Ecto neural progenitor cell (in vitro differentiated cells): Measurements from ENCODE around the gene SPATS2L.

Experiments used
- DNase-seq: peaks from one replicate; pipeline ENCODE4 v3.0.0-alpha.2; 2018; ENCODE audit warnings: low spot score

Gene SPATS2L

DNA sequence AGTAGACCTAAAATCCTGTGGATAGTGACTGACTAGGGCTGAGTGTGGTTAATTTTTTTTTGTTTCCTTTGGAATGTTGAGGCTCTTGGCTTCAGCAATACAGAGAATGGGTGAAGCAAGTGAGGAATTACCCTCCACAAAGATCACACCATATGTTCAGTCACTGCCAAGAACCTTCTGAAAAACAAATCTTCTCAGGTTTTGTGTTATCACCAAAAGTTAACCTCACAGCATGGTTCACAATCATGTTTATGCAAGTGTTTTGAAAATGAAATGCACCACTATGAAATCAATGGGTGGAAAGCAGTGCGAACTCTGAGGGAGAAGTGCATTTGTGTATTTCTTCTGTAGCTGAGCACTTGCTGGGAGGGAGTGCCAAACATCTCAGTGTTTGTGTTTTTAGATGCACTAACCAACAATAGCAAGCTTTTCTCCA is 44.4 kb downstream of the SPATS2L start:
- DNase-seq = no peak

DNA sequence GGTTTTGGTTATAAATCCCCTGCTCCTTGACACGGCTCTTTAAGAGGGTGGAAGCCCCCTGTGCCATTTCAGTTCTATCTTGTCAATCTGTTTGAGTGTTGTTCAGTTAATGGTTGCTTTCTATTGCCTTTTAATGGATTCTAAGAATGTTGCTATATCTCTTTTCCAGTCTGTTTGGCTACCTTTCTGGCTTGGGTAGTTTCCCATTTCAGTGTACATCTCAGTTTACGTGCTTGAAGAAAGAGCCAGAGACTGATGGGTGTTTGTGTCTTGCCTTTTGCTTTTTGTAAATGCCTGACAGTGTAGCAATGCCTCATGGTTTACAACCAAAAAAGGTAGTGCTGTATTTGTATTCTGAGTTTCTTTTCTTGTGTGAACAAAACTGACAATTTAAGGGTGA is 45.3 kb downstream of the SPATS2L start:
- DNase-seq = no peak

DNA sequence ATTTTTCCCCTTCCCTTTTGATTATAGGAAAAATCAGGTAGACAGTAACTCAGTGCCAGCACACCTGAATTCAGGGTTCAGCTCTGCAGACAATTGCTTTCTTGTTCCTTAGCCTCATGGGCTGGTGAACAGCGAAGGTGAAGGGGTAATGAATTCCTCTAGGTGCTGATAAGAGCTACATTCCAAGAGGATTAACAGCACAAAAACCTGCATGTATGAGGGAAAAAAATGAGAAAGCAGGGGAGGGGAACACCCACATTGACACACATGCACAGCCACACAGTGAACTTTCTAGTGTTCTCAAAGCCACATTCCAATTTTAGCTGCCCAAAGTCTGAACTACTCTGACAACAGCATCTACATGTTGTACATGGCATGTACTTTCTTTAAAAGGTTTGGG is 46.1 kb downstream of the SPATS2L start:
- no peak for DNase-seq

DNA sequence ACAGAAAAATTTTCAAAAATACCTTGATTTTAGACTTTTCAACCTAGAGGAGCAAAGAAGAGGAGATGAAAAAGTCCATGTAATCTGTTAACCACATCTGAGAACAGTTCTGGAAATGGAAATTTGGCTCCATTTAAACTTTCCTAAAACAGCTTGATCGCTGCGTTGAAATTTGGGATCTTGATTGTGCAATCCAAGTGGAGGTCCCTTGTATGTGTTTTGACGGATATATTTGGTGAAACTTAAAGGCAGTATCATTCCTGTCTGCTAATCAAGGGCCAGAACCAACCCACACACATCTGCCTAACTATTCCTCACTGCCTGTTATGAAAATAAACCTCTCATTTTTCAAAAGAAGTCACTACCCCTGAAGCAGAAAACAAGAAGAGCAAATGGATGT is 46.6 kb downstream of the SPATS2L start:
- no peak for DNase-seq

DNA sequence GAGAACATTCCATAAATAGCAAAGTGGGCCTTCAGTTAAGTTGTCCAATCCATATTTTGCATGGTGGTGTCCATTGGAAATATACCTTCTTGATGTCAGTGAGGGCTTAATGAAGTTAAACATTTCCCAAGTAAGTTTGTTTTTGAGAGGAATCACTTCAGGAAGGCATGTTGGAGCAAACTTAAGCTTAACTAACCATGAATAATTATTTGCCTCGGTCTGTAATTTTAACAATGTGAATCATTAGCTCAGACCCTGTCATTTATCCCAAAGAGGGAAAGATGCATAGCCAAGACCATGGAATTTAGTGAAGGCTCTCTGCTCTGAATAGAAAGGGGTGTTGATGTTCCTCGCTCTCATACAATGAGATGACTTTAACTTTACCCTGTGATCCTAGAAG is 47.4 kb downstream of the SPATS2L start:
- no peak for DNase-seq

DNA sequence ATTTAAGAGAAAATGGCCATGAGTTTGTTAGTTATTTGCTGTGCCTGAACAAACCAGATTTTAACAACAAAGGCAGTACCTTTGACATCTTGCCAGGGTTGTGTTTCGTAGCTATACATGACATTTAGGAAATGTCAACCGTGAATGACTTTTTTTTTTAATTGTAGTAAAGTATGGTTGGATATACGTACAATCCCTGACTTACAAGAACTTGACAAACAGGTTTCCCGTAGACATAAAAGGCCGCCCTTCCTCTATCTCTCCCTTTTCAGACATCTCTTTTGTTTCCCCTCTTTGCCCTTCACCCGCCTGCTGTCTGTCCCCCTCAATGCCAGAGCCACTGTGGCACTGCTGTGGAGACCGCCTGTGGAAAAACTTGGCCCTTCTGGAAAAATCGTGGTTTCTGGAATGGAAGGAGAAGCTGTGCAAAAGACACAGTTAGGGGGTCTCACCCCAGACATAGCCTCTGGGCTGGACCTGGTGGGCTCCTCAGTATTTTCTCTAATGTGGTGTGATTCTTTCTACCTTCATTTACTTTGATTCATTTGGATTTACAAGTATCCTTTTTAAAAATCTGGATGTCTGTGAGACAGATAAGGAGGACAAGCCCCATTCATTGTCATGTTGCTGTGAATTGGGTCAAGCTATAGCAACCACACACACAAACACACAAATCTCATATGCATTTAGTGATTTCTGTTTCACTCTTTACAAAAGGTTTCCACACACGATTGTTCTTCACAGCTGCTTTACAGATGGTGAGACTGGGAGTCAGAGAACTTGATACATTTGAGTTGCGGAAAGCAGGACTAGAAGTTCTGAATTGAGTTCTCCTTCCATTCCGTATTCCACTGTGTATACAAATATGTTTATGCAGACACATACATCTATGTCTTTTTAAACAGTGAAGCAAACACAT is 48.6 kb downstream of the SPATS2L start:
- no peak for DNase-seq

DNA sequence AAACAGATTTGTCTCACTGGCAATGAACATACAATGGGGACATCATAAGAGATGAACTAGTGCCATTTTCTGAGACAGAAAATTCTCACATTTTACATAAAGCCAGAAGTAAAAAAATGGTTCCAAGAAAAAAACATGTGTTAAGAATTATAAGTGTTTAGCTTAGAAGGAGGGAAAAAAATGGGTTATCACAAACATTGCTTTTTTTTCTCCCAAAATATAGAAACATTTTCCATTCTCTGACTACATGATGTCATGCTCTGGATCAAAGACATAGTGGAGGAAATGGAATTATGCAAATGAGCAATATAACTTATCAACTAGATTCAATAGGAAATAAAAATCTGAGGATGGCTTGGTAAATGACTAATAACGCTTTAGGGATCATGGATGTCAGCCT is 49.8 kb downstream of the SPATS2L start:
- DNase-seq = no peak

DNA sequence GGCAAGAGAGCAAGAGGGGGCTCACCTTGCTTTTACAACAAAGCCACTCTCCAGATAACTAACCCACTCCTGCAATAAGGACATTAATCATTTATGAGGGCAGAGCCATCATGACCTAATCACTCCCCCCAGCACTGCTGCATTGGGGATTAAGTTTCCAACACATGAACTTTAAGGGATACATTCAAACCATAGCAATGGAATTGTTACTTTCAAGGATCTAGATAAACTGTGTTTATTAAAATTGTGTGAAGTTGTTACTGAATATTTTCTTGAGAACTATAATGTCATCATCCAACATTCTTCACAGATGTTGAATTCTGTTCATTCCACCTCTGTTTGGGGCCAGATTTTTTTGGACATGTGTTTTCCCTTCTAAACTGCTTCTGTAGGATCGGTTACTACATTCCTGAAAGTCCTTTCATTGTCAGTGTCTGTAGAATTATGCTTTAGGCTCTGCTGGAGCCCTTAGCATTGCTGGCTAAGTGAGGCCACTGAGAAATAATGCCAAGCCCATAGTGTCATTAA is 50.4 kb downstream of the SPATS2L start:
- no peak for DNase-seq

DNA sequence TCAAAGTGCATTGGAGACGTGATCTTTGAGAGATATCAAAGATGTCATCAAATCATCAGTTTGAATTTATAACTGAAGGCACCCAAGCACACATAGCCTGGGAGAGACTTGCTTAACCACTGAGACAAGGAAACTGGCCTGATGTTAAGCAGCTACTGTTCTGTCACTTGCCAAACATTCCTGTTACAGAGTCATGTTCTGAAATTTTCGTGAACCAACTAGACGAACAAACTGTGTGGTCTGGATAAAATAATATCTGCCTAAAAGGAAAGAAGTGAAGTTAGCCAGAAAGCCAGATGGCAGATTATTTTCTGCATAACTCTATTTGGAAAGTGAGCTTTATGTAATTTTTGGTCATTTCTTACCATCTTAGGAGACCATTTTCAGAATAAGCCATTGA is 51.4 kb downstream of the SPATS2L start:
- no peak for DNase-seq

DNA sequence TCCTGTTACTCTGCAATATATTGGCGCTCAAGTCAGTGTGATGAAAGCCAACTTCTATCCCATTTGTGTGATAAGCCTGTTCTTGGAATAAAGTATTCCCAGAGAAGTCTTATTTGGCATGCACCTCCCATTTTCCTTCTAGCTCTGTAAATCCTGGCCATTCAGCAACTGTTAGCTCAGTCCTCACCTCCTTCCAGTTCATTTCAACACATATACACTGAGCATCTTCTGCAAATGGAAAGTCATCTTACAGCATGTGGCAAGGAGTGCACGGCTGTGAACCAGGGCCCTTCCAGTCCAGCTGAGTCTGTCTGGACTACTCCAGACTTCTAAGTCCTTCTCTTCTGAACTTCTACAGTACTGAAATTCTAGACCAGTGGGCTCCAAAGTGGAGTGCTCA is 53.1 kb downstream of the SPATS2L start:
- DNase-seq = no peak

DNA sequence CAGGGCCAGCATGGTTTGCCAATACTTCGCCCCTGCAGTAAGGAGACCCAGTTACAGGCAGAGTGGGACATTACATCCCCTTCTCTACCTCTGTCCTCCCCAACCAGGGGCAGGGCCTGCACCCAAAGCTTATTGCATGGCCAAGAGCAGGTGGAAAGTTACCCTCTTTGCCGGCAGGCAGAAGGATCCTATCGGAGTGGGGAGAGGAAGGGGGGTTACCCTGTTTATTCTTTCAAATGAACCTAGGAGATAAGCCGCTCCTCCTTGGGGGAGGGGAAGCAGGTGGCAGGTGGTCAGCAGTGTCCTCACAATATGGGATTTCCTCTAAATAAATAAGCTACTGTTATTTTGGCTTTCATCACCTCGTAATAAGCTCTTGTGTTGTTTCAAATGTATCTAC is 53.9 kb downstream of the SPATS2L start:
- DNase-seq = no peak

DNA sequence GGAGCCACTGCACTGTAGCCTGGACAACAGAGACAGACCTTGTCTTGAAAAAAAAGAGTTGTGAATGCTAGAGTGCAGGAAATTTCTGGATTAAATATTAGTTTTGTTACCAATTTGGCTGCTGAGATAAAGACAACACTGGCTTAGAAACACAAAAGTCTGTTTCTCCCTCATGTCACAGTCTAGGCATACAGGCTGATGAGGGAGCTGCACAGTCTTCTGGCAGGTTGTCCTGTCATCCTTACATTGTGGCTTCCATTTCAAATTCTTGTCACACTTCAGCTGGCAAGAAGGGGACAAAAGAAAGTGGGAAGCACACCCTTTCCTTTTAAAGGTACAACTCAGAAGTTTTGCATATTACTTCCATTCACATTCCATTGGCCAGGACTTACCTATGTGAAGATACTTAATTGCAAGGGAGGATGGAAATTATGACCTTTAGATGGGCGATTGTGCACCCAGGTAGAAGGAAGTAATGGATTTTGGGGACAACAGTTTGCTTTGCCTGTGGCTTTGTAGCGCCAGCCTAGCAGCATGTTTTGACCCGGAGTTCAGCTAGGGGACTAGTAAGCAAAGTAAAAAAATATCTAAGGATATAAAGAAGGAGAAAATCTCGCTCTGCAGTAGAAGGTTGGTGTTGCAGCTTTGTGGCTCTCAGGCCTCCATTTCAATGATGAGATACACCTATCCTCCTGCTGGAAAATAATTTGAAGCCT is 55.9 kb downstream of the SPATS2L start:
- DNase-seq = no peak

DNA sequence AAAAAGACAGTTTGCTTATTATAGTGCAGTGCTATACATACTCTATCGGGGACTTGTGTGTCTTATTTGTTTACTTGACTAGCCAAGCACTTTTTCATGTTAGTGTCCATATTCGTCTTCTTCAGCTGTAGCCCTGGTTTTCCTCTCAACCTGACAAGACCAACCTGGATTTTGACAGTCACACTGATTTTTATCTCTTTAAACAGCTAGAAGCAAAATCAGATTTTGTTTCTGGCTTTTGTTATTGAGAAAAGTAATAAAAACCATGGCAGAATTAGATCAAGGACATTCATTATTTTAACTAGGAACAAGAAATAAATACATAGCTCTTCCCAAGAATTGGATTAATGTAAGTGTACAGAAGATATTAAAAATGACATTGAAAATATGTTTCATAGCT is 56.8 kb downstream of the SPATS2L start:
- no peak for DNase-seq

DNA sequence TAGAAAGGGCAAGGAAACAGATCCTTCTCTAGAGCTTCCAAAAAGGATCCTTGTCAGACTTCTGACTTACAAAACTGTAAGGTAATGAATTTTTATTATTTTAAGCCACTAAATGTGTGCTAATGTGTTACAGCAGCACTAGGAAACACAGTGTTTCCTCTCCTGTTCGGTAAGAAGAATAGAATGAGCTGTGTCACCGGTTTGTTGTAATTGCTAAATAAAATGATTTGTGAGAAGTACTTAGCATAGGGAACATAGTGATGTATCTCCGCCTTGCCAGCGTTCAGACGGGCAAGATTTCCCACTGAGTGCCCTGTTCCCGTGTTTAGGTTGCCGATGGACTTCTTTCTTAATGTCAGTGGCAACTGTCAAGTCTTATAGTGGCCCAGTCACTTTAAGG is 57.6 kb downstream of the SPATS2L start:
- DNase-seq = no peak

DNA sequence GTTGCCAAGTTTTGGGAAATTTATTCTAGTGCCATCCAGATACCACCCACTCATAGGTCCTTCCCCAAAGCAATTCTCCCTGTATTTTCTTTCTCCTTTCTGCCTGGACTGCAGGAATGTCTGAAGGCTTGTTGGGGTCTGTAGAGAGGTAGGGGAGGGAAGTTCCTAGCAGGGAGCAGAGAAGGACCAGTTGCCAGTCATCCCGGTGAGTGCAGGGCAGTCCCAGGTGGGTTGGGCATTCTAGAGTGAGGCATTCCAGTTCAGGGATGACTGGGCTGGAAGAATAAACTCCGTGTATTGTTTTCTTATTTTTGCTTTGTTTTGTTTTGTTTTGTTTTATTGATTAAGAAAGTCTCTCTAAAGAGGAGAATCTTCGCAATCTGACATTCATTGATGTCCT is 58.1 kb downstream of the SPATS2L start:
- DNase-seq = no peak

DNA sequence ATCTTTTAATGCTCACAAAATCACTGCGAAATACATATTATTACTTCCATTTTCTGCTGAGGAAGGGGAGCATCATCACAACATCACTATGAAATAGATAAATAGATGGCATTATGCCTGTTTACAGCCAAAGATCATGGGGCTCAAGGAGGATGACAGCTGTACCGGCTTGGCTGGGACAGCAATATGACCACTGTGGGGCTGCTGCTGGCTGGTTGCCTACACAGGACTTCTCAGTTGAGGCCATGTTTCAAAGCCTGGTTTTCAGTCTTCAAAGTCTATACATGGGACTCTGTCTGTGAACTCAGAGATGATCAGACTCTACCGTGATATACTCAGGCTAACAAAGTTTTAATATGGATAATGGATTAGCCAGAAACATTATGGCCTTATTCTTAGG is 58.7 kb downstream of the SPATS2L start:
- DNase-seq = no peak

DNA sequence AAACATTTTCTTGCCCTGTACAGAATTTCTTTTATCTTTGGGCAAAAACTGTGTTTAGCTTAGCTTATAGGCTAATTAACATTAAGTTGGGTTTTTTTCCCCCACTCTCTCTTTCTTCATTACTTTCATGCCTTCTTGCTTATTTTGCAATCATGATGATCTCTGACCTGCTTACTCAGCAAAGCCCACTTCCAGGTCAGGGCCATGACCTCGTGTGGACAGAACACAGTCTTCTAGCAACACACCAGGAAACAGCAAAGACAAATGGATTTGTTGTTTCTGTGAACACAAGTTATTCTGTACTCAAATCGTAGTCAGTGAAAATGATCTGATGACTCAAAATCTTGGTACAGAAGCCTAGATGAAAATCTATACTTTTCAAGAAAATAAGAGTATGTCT is 60.7 kb downstream of the SPATS2L start:
- no peak for DNase-seq

DNA sequence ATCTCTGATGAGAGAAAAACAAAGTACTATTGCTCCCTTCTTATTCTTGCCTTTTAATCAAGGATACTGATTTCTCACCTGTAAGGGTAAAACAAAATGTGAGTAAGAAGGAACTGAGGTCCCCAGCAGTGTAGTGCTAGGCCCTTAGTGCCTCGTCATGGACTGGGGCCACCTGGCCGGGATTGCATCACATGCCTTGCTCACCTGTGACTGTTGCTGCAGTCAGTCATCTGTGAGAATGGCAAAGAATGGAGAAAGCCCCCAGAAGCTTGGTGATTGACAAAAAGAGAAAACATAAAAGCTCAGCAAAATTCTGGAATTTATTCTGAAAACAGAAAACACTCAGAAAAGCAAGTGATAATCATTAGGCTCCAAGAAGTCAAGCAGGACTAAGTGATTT is 63.4 kb downstream of the SPATS2L start:
- no peak for DNase-seq

DNA sequence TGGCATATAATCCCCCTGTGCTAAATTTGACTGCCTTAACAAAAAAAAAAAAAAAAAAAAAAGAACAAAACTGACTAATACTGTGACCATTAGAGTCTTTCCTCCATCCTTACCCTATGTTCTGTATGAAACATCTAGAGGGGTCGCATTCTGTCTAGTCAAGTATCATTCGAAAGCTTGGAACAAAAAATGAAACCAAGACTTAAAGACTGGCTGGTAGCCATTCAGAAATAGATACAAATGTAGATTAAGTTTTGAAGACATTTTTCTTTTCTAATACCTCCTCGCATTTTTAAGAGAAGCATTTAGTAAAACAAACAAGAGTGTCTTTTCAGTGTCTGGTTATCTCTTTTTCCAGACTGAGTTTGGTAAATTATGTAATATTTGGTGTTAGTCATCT is 66.7 kb downstream of the SPATS2L start:
- no peak for DNase-seq

DNA sequence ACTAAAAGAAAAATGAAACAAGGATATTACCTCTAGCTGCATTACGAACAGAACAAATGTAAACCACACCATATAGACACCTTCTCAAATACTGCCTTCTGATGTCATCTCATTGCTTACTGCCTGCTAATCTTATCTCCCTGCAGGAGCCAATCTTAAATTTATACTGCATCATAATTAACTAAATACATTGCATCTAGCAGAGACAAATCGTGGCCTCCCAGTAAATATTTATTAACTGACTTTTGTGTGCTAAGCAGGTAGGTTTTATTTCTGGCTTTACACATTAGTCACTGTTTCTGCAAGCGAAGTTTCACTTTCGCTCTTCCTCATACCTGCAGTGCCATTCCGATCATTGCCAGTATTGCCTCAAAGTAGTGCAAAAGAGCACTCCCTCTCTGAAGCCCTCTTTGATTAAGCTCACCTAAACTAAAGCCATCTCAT is 67.5 kb downstream of the SPATS2L start:
- DNase-seq = no peak

DNA sequence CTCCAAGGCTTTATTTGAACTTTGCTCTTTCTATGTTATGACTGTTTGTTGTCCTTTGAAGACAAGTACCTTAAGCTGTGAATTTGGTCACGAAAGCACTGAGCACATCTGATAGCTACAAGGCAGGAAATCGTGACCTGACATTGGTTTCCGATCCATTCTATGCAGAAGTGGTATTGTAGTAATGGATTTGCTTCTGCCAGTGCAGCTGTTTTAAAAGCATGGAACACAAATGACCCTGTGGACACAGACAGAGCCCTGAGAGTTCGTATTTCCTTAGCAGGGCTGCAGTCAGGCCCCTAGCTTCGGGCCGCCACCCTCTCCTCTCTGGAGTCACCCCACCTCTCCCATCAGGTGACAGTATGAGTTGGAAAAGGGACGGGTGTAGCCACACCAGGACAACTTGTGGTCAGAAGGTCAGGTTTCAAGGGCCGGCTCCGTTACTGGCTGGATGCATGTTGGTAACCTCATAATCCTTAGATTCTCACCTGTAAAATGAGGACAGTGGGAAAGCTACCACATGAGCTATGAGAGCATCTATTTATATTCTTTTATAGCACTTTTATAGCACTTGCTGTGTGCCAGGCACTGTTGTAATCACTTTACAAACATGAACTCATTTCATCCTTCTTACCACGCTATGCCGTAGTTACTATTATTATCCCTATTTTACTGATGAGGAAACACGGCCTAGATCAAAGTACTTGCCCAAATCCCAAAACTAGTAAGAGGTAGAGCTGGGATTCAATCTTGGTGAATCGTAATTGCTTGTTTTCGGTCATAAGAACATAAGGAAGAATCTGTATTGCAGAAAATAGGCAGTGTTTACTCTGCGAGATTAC is 70.2 kb downstream of the SPATS2L start:
- DNase-seq = no peak
